SH-SY5Y (cell line): Measurements from ENCODE around the gene JAM3.

ENCODE experiments used
- GATA2 ChIP-seq: IDR thresholded peaks from 2 replicates; pipeline ENCODE4 v1.6.1; 2011; ENCODE audit warnings: mild to moderate bottlenecking, low read depth, low read length
- GATA3 ChIP-seq: IDR thresholded peaks from 2 replicates; pipeline ENCODE4 v1.6.1; 2011; ENCODE audit warnings: low read depth, mild to moderate bottlenecking, low read length, moderate library complexity

DNA sequence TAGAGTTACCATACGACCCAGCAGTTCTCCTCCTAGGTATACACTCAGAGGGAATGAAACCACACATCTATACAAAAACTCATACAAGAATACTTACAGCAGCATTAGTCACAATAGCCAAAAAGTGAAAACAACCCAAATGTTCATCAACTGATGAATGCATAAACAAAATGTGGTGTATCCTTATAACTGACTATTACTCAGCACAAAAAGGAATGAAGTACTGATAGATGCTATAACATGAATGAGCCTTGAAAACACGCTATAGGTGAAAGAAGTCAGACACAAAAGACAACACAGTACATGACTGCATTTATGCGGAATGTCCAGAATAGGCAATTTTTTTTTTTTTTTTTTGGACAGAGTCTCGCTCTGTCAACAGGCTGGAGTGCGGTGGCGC is 131.8 kb downstream of the JAM3 start:
- TF ChIP-seq GATA2 (no peak), GATA3 (no peak)
